H9 (cell line): ENCODE results near the gene ZNF467. TPM values are rescaled to one million over a fixed set of nuclear protein-coding genes. Genes with fewer than 3 reads are reported as not detected.

Experiments used
- DNase-seq: peaks from one replicate; pipeline ENCODE4 v3.0.0-alpha.2; 2017
- H2AFZ ChIP-seq: one replicate; pipeline ENCODE4 v1.6.1; 2013; ENCODE audit warnings: mild to moderate bottlenecking, low read length, control low read depth, moderate library complexity
- H2AK5ac ChIP-seq: 2 replicates; pipeline ENCODE4 v1.6.1; 2013; ENCODE audit warnings: low read length, control low read depth, mixed read lengths; ENCODE audit not compliant: insufficient read length
- H2BK120ac ChIP-seq: one replicate; pipeline ENCODE4 v1.6.1; 2013; ENCODE audit warnings: low read depth, mild to moderate bottlenecking, low read length, control low read depth, inconsistent platforms; ENCODE audit not compliant: poor library complexity, severe bottlenecking
- H2BK12ac ChIP-seq: 2 replicates; pipeline ENCODE4 v1.6.1; 2013; ENCODE audit warnings: low read length, control low read depth, mixed read lengths, low read depth; ENCODE audit not compliant: insufficient read length
- H2BK15ac ChIP-seq: 2 replicates; pipeline ENCODE4 v1.6.1; 2013; ENCODE audit warnings: low read depth, low read length, control low read depth
- H2BK20ac ChIP-seq: one replicate; pipeline ENCODE4 v1.6.1; 2013; ENCODE audit warnings: low read depth, mild to moderate bottlenecking, low read length, control low read depth, inconsistent platforms; ENCODE audit not compliant: poor library complexity, severe bottlenecking
- H2BK5ac ChIP-seq: 2 replicates; pipeline ENCODE4 v1.6.1; 2013; ENCODE audit warnings: low read length, control low read depth, mixed read lengths; ENCODE audit not compliant: insufficient read length
- H3K14ac ChIP-seq: 2 replicates; pipeline ENCODE4 v1.6.1; 2013; ENCODE audit warnings: low read length, control low read depth; ENCODE audit not compliant: insufficient read depth
- H3K18ac ChIP-seq: 2 replicates; pipeline ENCODE4 v1.6.1; 2013; ENCODE audit warnings: low read depth, mild to moderate bottlenecking, mixed read lengths, low read length, control low read depth; ENCODE audit not compliant: insufficient read length
- H3K23ac ChIP-seq: 2 replicates; pipeline ENCODE4 v1.6.1; 2013; ENCODE audit warnings: low read length, control low read depth, mixed read lengths, low read depth; ENCODE audit not compliant: insufficient read length
- H3K23me2 ChIP-seq: 2 replicates; pipeline ENCODE4 v1.6.1; 2013; ENCODE audit warnings: low read depth, mild to moderate bottlenecking, mixed read lengths, low read length, control low read depth; ENCODE audit not compliant: insufficient read length, poor library complexity, severe bottlenecking
- H3K27ac ChIP-seq: 2 replicates; pipeline ENCODE4 v1.5.1; 2013; ENCODE audit warnings: low read length, control low read depth, mixed read lengths, low read depth; ENCODE audit not compliant: insufficient read length
- H3K27me3 ChIP-seq: 2 replicates; pipeline ENCODE4 v1.6.1; 2013; ENCODE audit warnings: low read length, control low read depth, inconsistent platforms; ENCODE audit not compliant: insufficient read depth
- H3K4ac ChIP-seq: 2 replicates; pipeline ENCODE4 v1.6.1; 2013; ENCODE audit warnings: low read depth, mild to moderate bottlenecking, control low read depth, inconsistent platforms, low read length, moderate library complexity
- H3K4me1 ChIP-seq: 2 replicates; pipeline ENCODE4 v1.6.1; 2013; ENCODE audit warnings: low read length, control low read depth, inconsistent platforms; ENCODE audit not compliant: insufficient read depth
- H3K4me2 ChIP-seq: 2 replicates; pipeline ENCODE4 v1.6.1; 2013; ENCODE audit warnings: low read length, control low read depth, mixed read lengths; ENCODE audit not compliant: insufficient read length, insufficient read depth
- H3K56ac ChIP-seq: 2 replicates; pipeline ENCODE4 v1.6.1; 2013; ENCODE audit warnings: low read depth, mild to moderate bottlenecking, mixed read lengths, low read length, control low read depth; ENCODE audit not compliant: insufficient read length
- H3K79me1 ChIP-seq: 2 replicates; pipeline ENCODE4 v1.6.1; 2013; ENCODE audit warnings: low read depth, mild to moderate bottlenecking, moderate library complexity, low read length, control low read depth, inconsistent platforms; ENCODE audit not compliant: insufficient read depth, poor library complexity, severe bottlenecking
- H3K79me2 ChIP-seq: 2 replicates; pipeline ENCODE4 v1.6.1; 2013; ENCODE audit warnings: low read length, control low read depth, inconsistent platforms; ENCODE audit not compliant: insufficient read depth
- H3K9ac ChIP-seq: 2 replicates; pipeline ENCODE4 v1.6.1; 2013; ENCODE audit warnings: low read length, control low read depth, mixed read lengths; ENCODE audit not compliant: insufficient read length; ENCODE audit errors: extremely low read depth
- H3K9me3 ChIP-seq: one replicate; pipeline ENCODE4 v1.6.1; 2013; ENCODE audit warnings: low read depth, low read length, inconsistent platforms; ENCODE audit not compliant: control insufficient read depth
- H3T11ph ChIP-seq: one replicate; pipeline ENCODE4 v1.6.1; 2013; ENCODE audit warnings: mild to moderate bottlenecking, low read length, control low read depth, inconsistent platforms
- H4K20me1 ChIP-seq: one replicate; pipeline ENCODE4 v1.6.1; 2013; ENCODE audit not compliant: control insufficient read depth, insufficient read length, insufficient read depth
- H4K5ac ChIP-seq: 2 replicates; pipeline ENCODE4 v1.6.1; 2013; ENCODE audit warnings: low read depth, mild to moderate bottlenecking, mixed read lengths, low read length, control low read depth; ENCODE audit not compliant: insufficient read length
- H4K8ac ChIP-seq: replicated peaks from 2 replicates; pipeline ENCODE4 v1.6.1; 2013; ENCODE audit warnings: low read length, control low read depth, mixed read lengths, low read depth; ENCODE audit not compliant: insufficient read length
- H4K91ac ChIP-seq: 2 replicates; pipeline ENCODE4 v1.6.1; 2013; ENCODE audit warnings: low read depth, mild to moderate bottlenecking, moderate library complexity, mixed read lengths, low read length, control low read depth; ENCODE audit not compliant: insufficient read length
- H3K27ac Mint-ChIP-seq, 3 experiments: 2 replicates in 2 of 3; 3 replicates in 1 of 3; pipeline ENCODE4 v1.8.0; 2020 to 2021; ENCODE audit warnings: mixed read lengths in 3 of 3, mild to moderate bottlenecking in 1 of 3, moderate library complexity in 1 of 3
- H3K27me3 Mint-ChIP-seq: 2 replicates; pipeline ENCODE4 v1.8.0; 2021; ENCODE audit warnings: low read depth, mild to moderate bottlenecking, moderate library complexity, mixed read lengths
- H3K36me3 Mint-ChIP-seq, 3 experiments: 2 replicates in 2 of 3; 3 replicates in 1 of 3; pipeline ENCODE4 v1.8.0; 2020 to 2021; ENCODE audit warnings: low read depth in 3 of 3, mixed read lengths in 3 of 3; ENCODE audit not compliant: insufficient read depth in 1 of 3
- H3K4me1 Mint-ChIP-seq, 2 experiments: 2 replicates each; pipeline ENCODE4 v1.8.0; 2020; ENCODE audit warnings: mixed read lengths in 2 of 2
- H3K4me3 Mint-ChIP-seq, 2 experiments: 2 replicates in 1 of 2; 3 replicates in 1 of 2; pipeline ENCODE4 v1.8.0; 2020 to 2021; ENCODE audit warnings: mild to moderate bottlenecking in 2 of 2, mixed read lengths in 2 of 2, moderate library complexity in 1 of 2
- H3K9me3 Mint-ChIP-seq, 2 experiments: 2 replicates in 1 of 2; 3 replicates in 1 of 2; pipeline ENCODE4 v1.8.0; 2020; ENCODE audit warnings: mild to moderate bottlenecking in 2 of 2, mixed read lengths in 2 of 2, moderate library complexity in 1 of 2
- CTCF ChIP-seq: fragments of 200-600 bp; sonication (generic); conservative IDR thresholded peaks from 3 replicates; pipeline ENCODE4 v1.8.0; 2021; ENCODE audit warnings: antibody characterized with exemption, mild to moderate bottlenecking
- WGBS: extraction: QIAGEN DNeasy Blood & Tissue Kit; methylation state at CpG from one replicate; pipeline ENCODE4 v1.1.7; 2013; ENCODE audit warnings: missing lambda C conversion rate, low lambda C conversion rate, mixed read lengths; ENCODE audit not compliant: insufficient read length; ENCODE audit errors: extremely low coverage; 5-methylcytosine and 5-hydroxymethylcytosine counted together
- total RNA-seq: library from RNA; stranded (reverse); gene quantifications from 2 replicates; pipeline ENCODE4 v1.2.1, GENCODE V29; 2021

Gene ZNF467
- total RNA-seq, 1 experiment from 2014 or later: 0.31 TPM

- Mint-ChIP-seq H3K4me3 (no peak overlapping the region), H3K27me3 (peaks cover 20% of the 10 kb centered on the region), H3K27ac (no peak overlapping the region), H3K36me3 (no peaks in the 10 kb centered on the region), H3K4me1 (peaks cover 2 to 8% of the 10 kb centered on the region in 2 experiments; a peak in 2 of 4 replicates), H3K9me3 (no peaks in the 10 kb centered on the region)
- H3K56ac ChIP-seq: no peak overlapping the region
- H3K79me2 ChIP-seq: no peaks in the 10 kb centered on the region
- no peaks in the 10 kb centered on the region for H3K9me3 ChIP-seq
- H2BK15ac ChIP-seq: no peak overlapping the region
- H3K18ac ChIP-seq: no peak overlapping the region
- no peak overlapping the region for H4K8ac ChIP-seq
- H2AK5ac ChIP-seq: no peak overlapping the region
- no peak overlapping the region for H2AFZ ChIP-seq
- no CpG with 5 or more reads among the region's 2 CpGs for WGBS
- no peak overlapping the region for H2BK120ac ChIP-seq
- H3K9ac ChIP-seq: no peak overlapping the region
- no peaks in the 10 kb centered on the region for H4K20me1 ChIP-seq
- no peaks in the 10 kb centered on the region for H3K4me1 ChIP-seq
- no peak overlapping the region for H3K4me2 ChIP-seq
- H2BK5ac ChIP-seq: no peak overlapping the region
- H4K5ac ChIP-seq: no peak overlapping the region
- peak overlapping the region; percentile 25; the same call in 1 of the 2 replicates for H3K14ac ChIP-seq
- no peak overlapping the region for H4K91ac ChIP-seq
- H3K79me1 ChIP-seq: no peaks in the 10 kb centered on the region
- H3K23ac ChIP-seq: no peak overlapping the region
- no peak overlapping the region for H2BK20ac ChIP-seq
- no peak for TF ChIP-seq CTCF
- H3K27ac ChIP-seq: no peak overlapping the region
- no peak for DNase-seq
- no peaks in the 10 kb centered on the region for H3K23me2 ChIP-seq
- H2BK12ac ChIP-seq: no peak overlapping the region
- no peak overlapping the region for H3K4ac ChIP-seq
- no peaks in the 10 kb centered on the region for H3K27me3 ChIP-seq
- H3T11ph ChIP-seq: no peak overlapping the region
Measured at GRCh38 chr7:149809215-149809614, 35.8 kb upstream of the ZNF467 start.
